Ectodermal cell (in vitro differentiated cells): Measurements from ENCODE around the gene ITGB2.

Source experiments
- H3K27ac ChIP-seq: 2 replicates; pipeline ENCODE4 v1.7.0; 2013; ENCODE audit warnings: mild to moderate bottlenecking, low read depth, low read length; ENCODE audit not compliant: insufficient read depth, poor library complexity, severe bottlenecking
- H3K27me3 ChIP-seq: 2 replicates; pipeline ENCODE4 v1.7.0; 2013; ENCODE audit warnings: mild to moderate bottlenecking, low read length; ENCODE audit not compliant: insufficient read depth, control insufficient read depth, poor library complexity, severe bottlenecking
- H3K36me3 ChIP-seq: one replicate; pipeline ENCODE4 v1.7.0; 2013; ENCODE audit warnings: low read length; ENCODE audit not compliant: control insufficient read depth, insufficient read depth
- H3K4me1 ChIP-seq: one replicate; pipeline ENCODE4 v1.7.0; 2013; ENCODE audit warnings: low read length; ENCODE audit not compliant: control insufficient read depth, insufficient read depth
- H3K4me3 ChIP-seq: 2 replicates; pipeline ENCODE4 v1.7.0; 2013; ENCODE audit warnings: low read depth, low read length, control low read depth; ENCODE audit not compliant: insufficient read depth
- H3K9me3 ChIP-seq: 2 replicates; pipeline ENCODE4 v1.7.0; 2013; ENCODE audit warnings: mild to moderate bottlenecking, low read length, moderate library complexity; ENCODE audit not compliant: control insufficient read depth
- WGBS, 2 experiments: methylation state at CpG; one replicate each; pipeline ENCODE4 v1.1.7; 2013; ENCODE audit warnings: missing lambda C conversion rate in 2 of 2; 5-methylcytosine and 5-hydroxymethylcytosine counted together

ITGB2 gene

GRCh38 chr21:44872649-44873355, 47.9 kb downstream of the ITGB2 start:
- peak overlapping the region; percentile 82 for H3K4me3 ChIP-seq
- H3K36me3 ChIP-seq = no peaks in the 10 kb centered on the region
- H3K9me3 ChIP-seq = no peaks in the 10 kb centered on the region
- H3K4me1 ChIP-seq = peaks cover 10% of the 10 kb centered on the region
- peak overlapping the region; percentile 66 for H3K27ac ChIP-seq
- H3K27me3 ChIP-seq = peaks cover 31% of the 10 kb centered on the region
- 1% methylated on average over 65 of the region's 65 CpGs for WGBS, 2 experiments

- Histone ChIP-seq H3K4me1 (peaks cover 10% of the 10 kb centered on the region), H3K4me3 (peak overlapping the region; percentile 82), H3K27me3 (peaks cover 31% of the 10 kb centered on the region), H3K27ac (no peak overlapping the region), H3K9me3 (no peaks in the 10 kb centered on the region), H3K36me3 (no peaks in the 10 kb centered on the region)
- WGBS, 2 experiments = 23 to 28% methylated on average over 3 of the region's 3 CpGs
Measured at GRCh38 chr21:44872323-44872648, 48.4 kb downstream of the ITGB2 start.

- H3K27ac ChIP-seq = peak overlapping the region; percentile 47
- WGBS, 2 experiments = 77 to 84% methylated on average over 14 of the region's 14 CpGs
- H3K9me3 ChIP-seq = no peaks in the 10 kb centered on the region
- peaks cover 28% of the 10 kb centered on the region for H3K27me3 ChIP-seq
- H3K4me1 ChIP-seq = peaks cover 10% of the 10 kb centered on the region
- peak overlapping the region; percentile 82 for H3K4me3 ChIP-seq
- no peaks in the 10 kb centered on the region for H3K36me3 ChIP-seq
Measured at GRCh38 chr21:44871576-44872269, 49.0 kb downstream of the ITGB2 start.

- no peak overlapping the region for H3K4me3 ChIP-seq
- peak overlapping the region; percentile 47 for H3K27ac ChIP-seq
- H3K27me3 ChIP-seq = peaks cover 20% of the 10 kb centered on the region
- H3K4me1 ChIP-seq = peaks cover 10% of the 10 kb centered on the region
- H3K36me3 ChIP-seq = no peaks in the 10 kb centered on the region
- H3K9me3 ChIP-seq = no peaks in the 10 kb centered on the region
- 92 to 93% methylated on average over 10 of the region's 10 CpGs for WGBS, 2 experiments
Measured at GRCh38 chr21:44870748-44871495, 49.8 kb downstream of the ITGB2 start.

GRCh38 chr21:44869781-44870747, 50.6 kb downstream of the ITGB2 start:
- H3K27ac ChIP-seq = no peak overlapping the region
- no peaks in the 10 kb centered on the region for H3K9me3 ChIP-seq
- H3K4me1 ChIP-seq = peaks cover 10% of the 10 kb centered on the region
- H3K4me3 ChIP-seq = no peak overlapping the region
- H3K36me3 ChIP-seq = peaks cover 4% of the 10 kb centered on the region
- 79 to 82% methylated on average over 19 of the region's 19 CpGs for WGBS, 2 experiments
- H3K27me3 ChIP-seq = peaks cover 12% of the 10 kb centered on the region

GRCh38 chr21:44868707-44869106, 52.0 kb downstream of the ITGB2 start:
- WGBS, 2 experiments = 96% methylated on average over 7 of the region's 7 CpGs

GRCh38 chr21:44867999-44868700, 52.5 kb downstream of the ITGB2 start:
- H3K36me3 ChIP-seq = peaks cover 9% of the 10 kb centered on the region
- no peaks in the 10 kb centered on the region for H3K9me3 ChIP-seq
- H3K4me1 ChIP-seq = peaks cover 10% of the 10 kb centered on the region
- 92 to 94% methylated on average over 12 of the region's 12 CpGs for WGBS, 2 experiments
- no peak overlapping the region for H3K27ac ChIP-seq
- no peaks in the 10 kb centered on the region for H3K27me3 ChIP-seq
- H3K4me3 ChIP-seq = no peak overlapping the region

More at GRCh38 chr21:44868707-44869106, 52.0 kb downstream of the ITGB2 start:
- Histone ChIP-seq H3K9me3 (no peaks in the 10 kb centered on the region), H3K27me3 (no peaks in the 10 kb centered on the region), H3K27ac (no peak overlapping the region), H3K4me3 (no peak overlapping the region), H3K4me1 (peaks cover 10% of the 10 kb centered on the region), H3K36me3 (peaks cover 9% of the 10 kb centered on the region)

- 93 to 94% methylated on average over 15 of the region's 15 CpGs for WGBS, 2 experiments
- peaks cover 9% of the 10 kb centered on the region for H3K36me3 ChIP-seq
- no peak overlapping the region for H3K4me3 ChIP-seq
- no peaks in the 10 kb centered on the region for H3K9me3 ChIP-seq
- peaks cover 10% of the 10 kb centered on the region for H3K4me1 ChIP-seq
- H3K27me3 ChIP-seq = no peaks in the 10 kb centered on the region
- no peak overlapping the region for H3K27ac ChIP-seq
Measured at GRCh38 chr21:44867464-44867863, 53.2 kb downstream of the ITGB2 start.

- H3K27ac ChIP-seq = no peak overlapping the region
- no peak overlapping the region for H3K4me3 ChIP-seq
- no peaks in the 10 kb centered on the region for H3K27me3 ChIP-seq
- 89 to 93% methylated on average over 7 of the region's 7 CpGs for WGBS, 2 experiments
- peaks cover 3% of the 10 kb centered on the region for H3K4me1 ChIP-seq
- no peaks in the 10 kb centered on the region for H3K9me3 ChIP-seq
- H3K36me3 ChIP-seq = peaks cover 9% of the 10 kb centered on the region
Measured at GRCh38 chr21:44866780-44867179, 53.9 kb downstream of the ITGB2 start.
